ENCODE results near the gene BATF3.

The BATF3 gene

GRCh38 chr1:212692774-212693644, 6.6 kb downstream of the BATF3 start:
- peaks cover 0 to 10% (median 0%) of the 10 kb centered on the region in 5 donors for H3K27me3 ChIP-seq (ENCODE audit: control insufficient read depth in 5 of 5, insufficient read depth in 4 of 5, low read length in 5 of 5)
- H3K4me1 ChIP-seq (ENCODE audit: control insufficient read depth in 5 of 5, insufficient read depth in 5 of 5, low read length in 5 of 5): no peaks in the 10 kb centered on the region
- H3K9ac ChIP-seq (ENCODE audit: low read length in 5 of 5): no peak overlapping the region
- H3K36me3 ChIP-seq (ENCODE audit: control insufficient read depth in 5 of 5, insufficient read depth in 5 of 5, low read length in 5 of 5): peaks cover 0 to 3% (median 0%) of the 10 kb centered on the region in 5 donors
- H3K4me3 ChIP-seq (ENCODE audit: low read depth in 1 of 5, low read length in 5 of 5): no peak overlapping the region
- H3K9me3 ChIP-seq (ENCODE audit: control insufficient read depth in 5 of 5, low read length in 5 of 5): no peaks in the 10 kb centered on the region
- H3K27ac ChIP-seq (ENCODE audit: low read depth, low read length): no peak overlapping the region

- Histone ChIP-seq H3K9ac (ENCODE audit: low read length in 5 of 5) (no peak overlapping the region), H3K36me3 (ENCODE audit: control insufficient read depth in 5 of 5, insufficient read depth in 5 of 5, low read length in 5 of 5) (peaks cover 0 to 3% (median 0%) of the 10 kb centered on the region in 5 donors), H3K4me3 (ENCODE audit: low read depth in 1 of 5, low read length in 5 of 5) (no peak overlapping the region), H3K27ac (ENCODE audit: low read depth, low read length) (no peak overlapping the region), H3K4me1 (ENCODE audit: control insufficient read depth in 5 of 5, insufficient read depth in 5 of 5, low read length in 5 of 5) (no peaks in the 10 kb centered on the region), H3K27me3 (ENCODE audit: control insufficient read depth in 5 of 5, insufficient read depth in 4 of 5, low read length in 5 of 5) (peaks cover 0 to 3% (median 0%) of the 10 kb centered on the region in 5 donors), H3K9me3 (ENCODE audit: control insufficient read depth in 5 of 5, low read length in 5 of 5) (no peaks in the 10 kb centered on the region)
Measured at GRCh38 chr1:212691561-212692071, 8.0 kb downstream of the BATF3 start.

GRCh38 chr1:212690816-212691403, 8.7 kb downstream of the BATF3 start:
- H3K27ac ChIP-seq (ENCODE audit: low read depth, low read length): no peak overlapping the region
- peaks cover 0 to 1% (median 0%) of the 10 kb centered on the region in 5 donors for H3K4me1 ChIP-seq (ENCODE audit: control insufficient read depth in 5 of 5, insufficient read depth in 5 of 5, low read length in 5 of 5)
- H3K9me3 ChIP-seq (ENCODE audit: control insufficient read depth in 5 of 5, low read length in 5 of 5): no peaks in the 10 kb centered on the region
- H3K27me3 ChIP-seq (ENCODE audit: control insufficient read depth in 5 of 5, insufficient read depth in 4 of 5, low read length in 5 of 5): peaks cover 0 to 6% (median 0%) of the 10 kb centered on the region in 5 donors
- no peak overlapping the region for H3K4me3 ChIP-seq (ENCODE audit: low read depth in 1 of 5, low read length in 5 of 5)
- H3K36me3 ChIP-seq (ENCODE audit: control insufficient read depth in 5 of 5, insufficient read depth in 5 of 5, low read length in 5 of 5): peaks cover 0 to 3% (median 0%) of the 10 kb centered on the region in 5 donors
- H3K9ac ChIP-seq (ENCODE audit: low read length in 5 of 5): no peak overlapping the region

- Histone ChIP-seq H3K36me3 (ENCODE audit: control insufficient read depth in 5 of 5, insufficient read depth in 5 of 5, low read length in 5 of 5) (peaks cover 0 to 3% (median 0%) of the 10 kb centered on the region in 5 donors), H3K9ac (ENCODE audit: low read length in 5 of 5) (no peak overlapping the region), H3K27me3 (ENCODE audit: control insufficient read depth in 5 of 5, insufficient read depth in 4 of 5, low read length in 5 of 5) (peaks cover 0 to 6% (median 0%) of the 10 kb centered on the region in 5 donors), H3K27ac (ENCODE audit: low read depth, low read length) (no peak overlapping the region), H3K4me3 (ENCODE audit: low read depth in 1 of 5, low read length in 5 of 5) (no peak overlapping the region), H3K9me3 (ENCODE audit: control insufficient read depth in 5 of 5, low read length in 5 of 5) (no peaks in the 10 kb centered on the region), H3K4me1 (ENCODE audit: control insufficient read depth in 5 of 5, insufficient read depth in 5 of 5, low read length in 5 of 5) (peaks cover 0 to 5% (median 2%) of the 10 kb centered on the region in 5 donors)
Measured at GRCh38 chr1:212689758-212690529, 9.7 kb downstream of the BATF3 start.

GRCh38 chr1:212689196-212689725, 10.4 kb downstream of the BATF3 start:
- H3K9ac ChIP-seq (ENCODE audit: low read length in 5 of 5): no peak overlapping the region
- no peak overlapping the region for H3K4me3 ChIP-seq (ENCODE audit: low read depth in 1 of 5, low read length in 5 of 5)
- H3K4me1 ChIP-seq (ENCODE audit: control insufficient read depth in 5 of 5, insufficient read depth in 5 of 5, low read length in 5 of 5): peaks cover 0 to 12% (median 2%) of the 10 kb centered on the region in 5 donors
- H3K27me3 ChIP-seq (ENCODE audit: control insufficient read depth in 5 of 5, insufficient read depth in 4 of 5, low read length in 5 of 5): peaks cover 0 to 6% (median 0%) of the 10 kb centered on the region in 5 donors
- no peak overlapping the region for H3K27ac ChIP-seq (ENCODE audit: low read depth, low read length)
- no peaks in the 10 kb centered on the region for H3K9me3 ChIP-seq (ENCODE audit: control insufficient read depth in 5 of 5, low read length in 5 of 5)
- peaks cover 0 to 3% (median 0%) of the 10 kb centered on the region in 5 donors for H3K36me3 ChIP-seq (ENCODE audit: control insufficient read depth in 5 of 5, insufficient read depth in 5 of 5, low read length in 5 of 5)

GRCh38 chr1:212688341-212689047, 11.1 kb downstream of the BATF3 start:
- peaks cover 0 to 19% (median 4%) of the 10 kb centered on the region in 5 donors for H3K4me1 ChIP-seq (ENCODE audit: control insufficient read depth in 5 of 5, insufficient read depth in 5 of 5, low read length in 5 of 5)
- no peak overlapping the region for H3K4me3 ChIP-seq (ENCODE audit: low read depth in 1 of 5, low read length in 5 of 5)
- H3K36me3 ChIP-seq (ENCODE audit: control insufficient read depth in 5 of 5, insufficient read depth in 5 of 5, low read length in 5 of 5): peaks cover 0 to 3% (median 0%) of the 10 kb centered on the region in 5 donors
- no peak overlapping the region for H3K27ac ChIP-seq (ENCODE audit: low read depth, low read length)
- H3K27me3 ChIP-seq (ENCODE audit: control insufficient read depth in 5 of 5, insufficient read depth in 4 of 5, low read length in 5 of 5): peaks cover 0 to 6% (median 0%) of the 10 kb centered on the region in 5 donors
- no peak overlapping the region for H3K9ac ChIP-seq (ENCODE audit: low read length in 5 of 5)
- H3K9me3 ChIP-seq (ENCODE audit: control insufficient read depth in 5 of 5, low read length in 5 of 5): no peaks in the 10 kb centered on the region

GRCh38 chr1:212687811-212688210, 11.8 kb downstream of the BATF3 start:
- peaks cover 0 to 26% (median 5%) of the 10 kb centered on the region in 5 donors for H3K4me1 ChIP-seq (ENCODE audit: control insufficient read depth in 5 of 5, insufficient read depth in 5 of 5, low read length in 5 of 5)
- no peaks in the 10 kb centered on the region for H3K9me3 ChIP-seq (ENCODE audit: control insufficient read depth in 5 of 5, low read length in 5 of 5)
- H3K27me3 ChIP-seq (ENCODE audit: control insufficient read depth in 5 of 5, insufficient read depth in 4 of 5, low read length in 5 of 5): peaks cover 0 to 6% (median 0%) of the 10 kb centered on the region in 5 donors
- H3K4me3 ChIP-seq (ENCODE audit: low read depth in 1 of 5, low read length in 5 of 5): no peak overlapping the region
- peaks cover 0 to 3% (median 0%) of the 10 kb centered on the region in 5 donors for H3K36me3 ChIP-seq (ENCODE audit: control insufficient read depth in 5 of 5, insufficient read depth in 5 of 5, low read length in 5 of 5)
- no peak overlapping the region for H3K9ac ChIP-seq (ENCODE audit: low read length in 5 of 5)
- H3K27ac ChIP-seq (ENCODE audit: low read depth, low read length): no peak overlapping the region

GRCh38 chr1:212686591-212686990, 13.0 kb downstream of the BATF3 start:
- H3K36me3 ChIP-seq (ENCODE audit: control insufficient read depth in 5 of 5, insufficient read depth in 5 of 5, low read length in 5 of 5): peaks cover 0 to 3% (median 0%) of the 10 kb centered on the region in 5 donors
- H3K27ac ChIP-seq (ENCODE audit: low read depth, low read length): no peak overlapping the region
- peaks cover 0 to 6% (median 0%) of the 10 kb centered on the region in 5 donors for H3K27me3 ChIP-seq (ENCODE audit: control insufficient read depth in 5 of 5, insufficient read depth in 4 of 5, low read length in 5 of 5)
- H3K9me3 ChIP-seq (ENCODE audit: control insufficient read depth in 5 of 5, low read length in 5 of 5): no peaks in the 10 kb centered on the region
- H3K9ac ChIP-seq (ENCODE audit: low read length in 5 of 5): no peak overlapping the region
- H3K4me1 ChIP-seq (ENCODE audit: control insufficient read depth in 5 of 5, insufficient read depth in 5 of 5, low read length in 5 of 5): peaks cover 0 to 29% (median 5%) of the 10 kb centered on the region in 5 donors
- H3K4me3 ChIP-seq (ENCODE audit: low read depth in 1 of 5, low read length in 5 of 5): no peak overlapping the region

GRCh38 chr1:212686069-212686468, 13.6 kb downstream of the BATF3 start:
- no peaks in the 10 kb centered on the region for H3K9me3 ChIP-seq (ENCODE audit: control insufficient read depth in 5 of 5, low read length in 5 of 5)
- peaks cover 0 to 3% (median 0%) of the 10 kb centered on the region in 5 donors for H3K36me3 ChIP-seq (ENCODE audit: control insufficient read depth in 5 of 5, insufficient read depth in 5 of 5, low read length in 5 of 5)
- H3K4me1 ChIP-seq (ENCODE audit: control insufficient read depth in 5 of 5, insufficient read depth in 5 of 5, low read length in 5 of 5): peaks cover 0 to 29% (median 5%) of the 10 kb centered on the region in 5 donors
- no peak overlapping the region for H3K27ac ChIP-seq (ENCODE audit: low read depth, low read length)
- peaks cover 0 to 6% (median 0%) of the 10 kb centered on the region in 5 donors for H3K27me3 ChIP-seq (ENCODE audit: control insufficient read depth in 5 of 5, insufficient read depth in 4 of 5, low read length in 5 of 5)
- no peak overlapping the region for H3K9ac ChIP-seq (ENCODE audit: low read length in 5 of 5)
- no peak overlapping the region for H3K4me3 ChIP-seq (ENCODE audit: low read depth in 1 of 5, low read length in 5 of 5)
